ENCODE data around the gene PRKCB.

- TF ChIP-seq CTCF (IDR thresholded peaks at IDR 0.05) (no peak), POLR2A (IDR thresholded peaks at IDR 0.05) (no peak)
Measured at GRCh38 chr16:23950291-23950894, 114.6 kb downstream of the PRKCB start.
